ENCODE data around the gene EDIL3.

DNA sequence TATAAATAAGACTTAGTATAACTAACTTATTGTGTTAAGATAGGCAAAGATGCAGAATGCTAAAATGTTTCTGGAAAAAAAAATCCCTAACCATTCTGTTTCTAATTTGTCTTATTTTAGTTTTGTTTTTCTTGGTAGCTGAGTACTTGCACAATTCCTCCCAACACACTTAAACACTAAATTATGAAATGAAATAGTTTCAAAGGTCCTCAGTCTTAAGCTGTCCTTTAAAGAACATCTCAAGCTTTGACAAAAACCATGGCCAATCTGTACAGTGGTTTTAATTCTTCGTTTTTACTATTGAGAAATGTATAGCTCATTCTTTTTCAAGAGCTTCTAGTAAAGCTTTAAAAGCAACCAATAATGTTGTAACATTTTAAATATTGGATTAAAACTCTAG is 171.5 kb downstream of the EDIL3 start:
- TF ChIP-seq CTCF (IDR thresholded peaks at IDR 0.05; ENCODE audit: low read length) (no peak), EZH2 (IDR thresholded peaks at IDR 0.05; ENCODE audit: borderline replicate concordance, low read length) (no peak)

Measured in OCI-LY1 (cell line).